HG02678 (cell line): ENCODE measurements around the gene TGFBI.

Experiments used
- ATAC-seq: cut with Tn5 transposase; IDR thresholded peaks from one replicate; pipeline ENCODE4 v1.9.1; 2021; ENCODE audit warnings: mild to moderate bottlenecking, moderate library complexity; ENCODE audit not compliant: unreplicated experiment

TGFBI gene

GRCh38 chr5:136028782-136029742 lies at the start of gene TGFBI:
Gene TGFBI, plus strand, starts transcription at chr5:136028988. Its CDS starts 68 bp downstream, at chr5:136029056.
- peak; percentile 58 for ATAC-seq

GRCh38 chr5:135978993-135979392 lies 49.8 kb upstream of the TGFBI start:
- ATAC-seq: no peak

- ATAC-seq: no peak
Observed at GRCh38 chr5:135979510-135979909, 49.3 kb upstream of the TGFBI start.

GRCh38 chr5:135980620-135981019 lies 48.2 kb upstream of the TGFBI start:
- no peak for ATAC-seq

GRCh38 chr5:135985951-135986350 lies 42.8 kb upstream of the TGFBI start:
- ATAC-seq: no peak

GRCh38 chr5:135986401-135986800 lies 42.4 kb upstream of the TGFBI start:
- ATAC-seq: no peak

- ATAC-seq: no peak
Observed at GRCh38 chr5:135986891-135987401, 41.8 kb upstream of the TGFBI start.

GRCh38 chr5:135988546-135988945 lies 40.2 kb upstream of the TGFBI start:
- ATAC-seq: no peak

GRCh38 chr5:135989686-135990085 lies 39.1 kb upstream of the TGFBI start:
- ATAC-seq: no peak

GRCh38 chr5:135990528-135991255 lies 38.1 kb upstream of the TGFBI start:
- ATAC-seq: no peak

GRCh38 chr5:135991429-135991828 lies 37.4 kb upstream of the TGFBI start:
- no peak for ATAC-seq

GRCh38 chr5:135993335-135993879 lies 35.4 kb upstream of the TGFBI start:
- ATAC-seq: no peak

GRCh38 chr5:135993880-135994636 lies 34.7 kb upstream of the TGFBI start:
- no peak for ATAC-seq

GRCh38 chr5:135995976-135996375 lies 32.8 kb upstream of the TGFBI start:
- ATAC-seq: no peak

GRCh38 chr5:135996611-135997010 lies 32.2 kb upstream of the TGFBI start:
- no peak for ATAC-seq

GRCh38 chr5:135997673-135998335 lies 31.0 kb upstream of the TGFBI start:
- ATAC-seq: no peak

- ATAC-seq: no peak
Observed at GRCh38 chr5:135998889-135999288, 29.9 kb upstream of the TGFBI start.

- ATAC-seq: no peak
Observed at GRCh38 chr5:135999406-136000139, 29.2 kb upstream of the TGFBI start.

- no peak for ATAC-seq
Observed at GRCh38 chr5:136000147-136000546, 28.6 kb upstream of the TGFBI start.
